IMR-90 (cell line): ENCODE data around the gene SRPK2. TPM values are rescaled to one million over a fixed set of nuclear protein-coding genes. Genes with fewer than 3 reads are reported as not detected.
A peak's percentile ranks its signal among the peaks of the same experiment; 100 is the strongest.

Source experiments
- ATAC-seq: fragments of 200-7000 bp; cut with Tn5 transposase; 2 replicates; pipeline ENCODE4 v1.9.1; 2020; ENCODE audit warnings: low read depth, mild to moderate bottlenecking, moderate library complexity
- BruUV-seq: library from RNA; stranded (reverse); fragments of 400-500 nt; replicated peaks from 2 replicates; lab custom pipeline; 2021; lab: Mats Ljungman, UMichigan
- CTCF ChIA-PET: fragments of 300-600 bp; formaldehyde crosslinking; extraction: SDS; loops from one replicate; lab custom pipeline; 2021; ENCODE audit warnings: antibody characterized with exemption; lab: Yijun Ruan, JAX
- POLR2A ChIA-PET: fragments of 300-600 bp; sonication (Branson Sonifier 250); formaldehyde crosslinking; loops from one replicate; lab custom pipeline; 2022; ENCODE audit warnings: antibody characterized with exemption; ENCODE audit not compliant: unreplicated experiment; lab: Charles Lee
- DNase-seq: peaks from one replicate; pipeline ENCODE4 v3.0.0; 2013
- H2AFZ ChIP-seq: replicated peaks from 2 replicates; pipeline ENCODE3; 2013; ENCODE audit warnings: low read length, mild to moderate bottlenecking; ENCODE audit not compliant: poor library complexity
- H2AK5ac ChIP-seq: 2 replicates; pipeline ENCODE4 v1.6.1; 2013; ENCODE audit warnings: low read depth, low read length, inconsistent platforms
- H2AK9ac ChIP-seq: replicated peaks from 2 replicates; pipeline ENCODE3; 2013; ENCODE audit warnings: mild to moderate bottlenecking, low read depth, low read length, moderate library complexity; ENCODE audit not compliant: poor library complexity
- H2BK120ac ChIP-seq: 2 replicates; pipeline ENCODE4 v1.6.1; 2013; ENCODE audit warnings: low read depth, low read length, inconsistent platforms
- H2BK15ac ChIP-seq: 3 replicates; pipeline ENCODE4 v1.6.1; 2013; ENCODE audit warnings: low read depth, low read length, inconsistent platforms
- H2BK20ac ChIP-seq: 2 replicates; pipeline ENCODE4 v1.6.1; 2013; ENCODE audit warnings: low read depth, mild to moderate bottlenecking, inconsistent platforms, low read length, moderate library complexity
- H2BK5ac ChIP-seq: 2 replicates; pipeline ENCODE4 v1.6.1; 2013; ENCODE audit warnings: mild to moderate bottlenecking, low read depth, low read length, inconsistent platforms; ENCODE audit not compliant: poor library complexity, severe bottlenecking
- H3K14ac ChIP-seq: replicated peaks from 2 replicates; pipeline ENCODE4 v1.6.1; 2013; ENCODE audit warnings: low read depth, low read length, inconsistent platforms
- H3K18ac ChIP-seq: 2 replicates; pipeline ENCODE4 v1.6.1; 2013; ENCODE audit warnings: low read depth, low read length, control low read depth
- H3K23ac ChIP-seq: 2 replicates; pipeline ENCODE4 v1.6.1; 2013; ENCODE audit warnings: low read depth, low read length, inconsistent platforms
- H3K27ac ChIP-seq: 2 replicates; pipeline ENCODE4 v1.5.1; 2013; ENCODE audit warnings: mild to moderate bottlenecking, control low read depth, low read length; ENCODE audit not compliant: insufficient read depth
- H3K27me3 ChIP-seq: 2 replicates; pipeline ENCODE4 v1.6.1; 2013; ENCODE audit warnings: low read length; ENCODE audit not compliant: control insufficient read depth, insufficient read depth
- H3K36me3 ChIP-seq: 2 replicates; pipeline ENCODE4 v1.6.1; 2013; ENCODE audit warnings: low read length, mixed read lengths; ENCODE audit not compliant: control insufficient read depth, insufficient read depth
- H3K4ac ChIP-seq: 2 replicates; pipeline ENCODE4 v1.6.1; 2013; ENCODE audit warnings: low read depth, low read length, inconsistent platforms
- H3K4me1 ChIP-seq: 2 replicates; pipeline ENCODE4 v1.6.1; 2013; ENCODE audit warnings: low read length, mixed read lengths; ENCODE audit not compliant: control insufficient read depth, insufficient read depth
- H3K4me2 ChIP-seq: 2 replicates; pipeline ENCODE4 v1.6.1; 2013; ENCODE audit warnings: low read depth, mild to moderate bottlenecking, control low read depth, low read length, moderate library complexity
- H3K4me3 ChIP-seq: 2 replicates; pipeline ENCODE4 v1.5.1; 2013; ENCODE audit warnings: low read depth, mild to moderate bottlenecking, control low read depth, low read length, moderate library complexity; ENCODE audit not compliant: insufficient read depth
- H3K56ac ChIP-seq: 2 replicates; pipeline ENCODE4 v1.6.1; 2013; ENCODE audit warnings: low read length, inconsistent platforms; ENCODE audit not compliant: insufficient read depth; ENCODE audit errors: extremely low read depth
- H3K79me1 ChIP-seq, 2 experiments: 2 replicates each; pipeline ENCODE4 v1.6.1; 2013; ENCODE audit warnings: low read length in 2 of 2, inconsistent platforms in 1 of 2, low read depth in 1 of 2
- H3K9ac ChIP-seq: 2 replicates; pipeline ENCODE4 v1.6.1; 2013; ENCODE audit warnings: low read depth, low read length, control low read depth
- H3K9me1 ChIP-seq: 2 replicates; pipeline ENCODE4 v1.6.1; 2013; ENCODE audit warnings: low read length, inconsistent platforms; ENCODE audit not compliant: insufficient read depth
- H3K9me3 ChIP-seq: 2 replicates; pipeline ENCODE4 v1.6.1; 2013; ENCODE audit warnings: low read length; ENCODE audit not compliant: control insufficient read depth, insufficient read depth
- H4K20me1 ChIP-seq: 2 replicates; pipeline ENCODE4 v1.6.1; 2013; ENCODE audit warnings: low read length, inconsistent platforms; ENCODE audit not compliant: insufficient read depth
- H4K5ac ChIP-seq: 2 replicates; pipeline ENCODE4 v1.6.1; 2013; ENCODE audit warnings: mild to moderate bottlenecking, low read depth, low read length, control low read depth
- H4K8ac ChIP-seq, 2 experiments: 2 replicates each; pipeline ENCODE4 v1.6.1; 2013; ENCODE audit warnings: low read depth in 2 of 2, low read length in 2 of 2, control low read depth in 1 of 2, inconsistent platforms in 1 of 2
- H4K91ac ChIP-seq: 2 replicates; pipeline ENCODE4 v1.6.1; 2013; ENCODE audit warnings: low read depth, low read length, inconsistent platforms; ENCODE audit not compliant: insufficient read depth
- CTCF ChIP-seq: conservative IDR thresholded peaks from 2 replicates; pipeline ENCODE4 v1.5.1; 2012; ENCODE audit warnings: mild to moderate bottlenecking, low read depth, low read length, improper control_type of control experiment
- ELK1 ChIP-seq: fragments of 150-350 bp; IDR thresholded peaks from 2 replicates; pipeline ENCODE4 v1.6.1; 2016; ENCODE audit warnings: low read depth, mild to moderate bottlenecking, low read length, moderate library complexity, borderline replicate concordance
- FOS ChIP-seq: fragments of 150-350 bp; IDR thresholded peaks from 2 replicates; pipeline ENCODE4 v1.6.1; 2016; ENCODE audit warnings: low read depth, low read length
- MXI1 ChIP-seq: IDR thresholded peaks from 2 replicates; pipeline ENCODE4 v1.6.1; 2012; ENCODE audit warnings: low read depth, mild to moderate bottlenecking, low read length, moderate library complexity, borderline replicate concordance
- POLR2A ChIP-seq: IDR thresholded peaks from 2 replicates; pipeline ENCODE4 v1.6.1; 2012; ENCODE audit warnings: mild to moderate bottlenecking, low read depth, low read length
- RAD21 ChIP-seq: IDR thresholded peaks from 2 replicates; pipeline ENCODE4 v1.6.1; 2012; ENCODE audit warnings: low read length, improper control_type of control experiment
- RCOR1 ChIP-seq: IDR thresholded peaks from 2 replicates; pipeline ENCODE4 v1.6.1; 2012; ENCODE audit warnings: mild to moderate bottlenecking, low read length, improper control_type of control experiment; ENCODE audit not compliant: insufficient replicate concordance
- SMC3 ChIP-seq: fragments of 150-350 bp; IDR thresholded peaks from 2 replicates; pipeline ENCODE4 v1.6.1; 2016; ENCODE audit warnings: low read depth, mild to moderate bottlenecking, antibody characterized with exemption, low read length, moderate library complexity
- WGBS, 2 experiments: methylation state at CpG; one replicate each; pipeline versions ENCODE4 v1.1.5 to v1.1.7; 2013; ENCODE audit warnings: missing lambda C conversion rate in 2 of 2; ENCODE audit not compliant: insufficient read length in 1 of 2; ENCODE audit errors: extremely low coverage in 2 of 2; 5-methylcytosine and 5-hydroxymethylcytosine counted together
- dilution Hi-C: fragments of 300-500 bp; cut with HindIII; formaldehyde crosslinking; loops from one replicate; pipeline ENCODE4 v1.14.3; 2018; ENCODE audit warnings: low sequenced_read_pairs; ENCODE audit not compliant: unreplicated experiment
- in situ Hi-C: fragments of 300-500 bp; cut with MboI; formaldehyde crosslinking; loops from 3 replicates; pipeline ENCODE4 v1.14.3; 2019; ENCODE audit warnings: low sequenced_read_pairs, inconsistent platforms, mixed read lengths
- intact Hi-C: fragments of 100-400 bp; cut with micrococcal nuclease; formaldehyde crosslinking; loops from 2 replicates; pipeline ENCODE4 v1.10.0; 2022
- polyA plus RNA-seq, 3 experiments: library from polyadenylated mRNA; depleted of rRNA; stranded (reverse); fragments of >200 nt; gene quantifications; 2 replicates each; pipeline ENCODE4 v1.2.3, GENCODE V29; 2012; ENCODE audit warnings: low replicate concordance in 1 of 3
- total RNA-seq: library from RNA; depleted of rRNA; stranded (reverse); fragments of >200 nt; gene quantifications from 2 replicates; pipeline ENCODE4 v1.2.3, GENCODE V29; 2012

SRPK2 gene
- total and polyA plus RNA-seq, 2 of the 4 experiments (the other 2 are of a cell fraction): 13.2 to 33.0 TPM

DNA sequence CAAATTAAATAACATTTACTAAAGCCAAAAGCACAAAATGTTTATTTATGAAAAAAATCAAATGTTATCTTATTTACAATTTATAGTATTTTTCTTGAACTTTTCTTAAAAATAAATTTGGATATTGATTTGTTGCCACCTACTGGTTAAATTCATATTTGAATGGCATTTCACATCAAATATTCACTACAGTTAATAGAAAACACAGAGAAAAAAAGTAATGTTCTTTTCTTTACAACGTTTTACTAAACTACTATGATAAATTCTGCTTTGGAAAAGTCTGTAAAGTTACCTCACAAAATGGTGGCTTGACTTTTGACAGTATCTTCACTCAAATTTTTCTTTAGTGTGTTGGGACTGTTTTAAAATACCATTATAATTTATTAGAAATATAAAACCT is 52.7 kb downstream of the SRPK2 start:
- TF ChIP-seq RAD21 (peak; percentile 21; the same call in 1 of the 2 replicates), POLR2A (no peak), CTCF (peak; percentile 37), RCOR1 (no peak), SMC3 (peak; percentile 33; the same call in 1 of the 2 replicates), ELK1 (no peak), FOS (no peak), MXI1 (no peak)
- Histone ChIP-seq H3K4me1 (0 out of 2 replicates have a peak, but pooled peaks cover 2% of the 10 kb centered on the region), H3K9ac (no peak overlapping the region), H3K27me3 (no peaks in the 10 kb centered on the region), H3K36me3 (no peaks in the 10 kb centered on the region), H3K79me1 (peaks cover 37 to 51% of the 10 kb centered on the region in 2 experiments), H2BK5ac (no peak overlapping the region), H2BK20ac (no peak overlapping the region), H3K18ac (no peak overlapping the region), H3K14ac (no peak overlapping the region), H2AK9ac (no peak overlapping the region), H3K4me2 (no peak overlapping the region), H2AK5ac (no peak overlapping the region), H4K91ac (no peak overlapping the region), H4K20me1 (peaks cover 43% of the 10 kb centered on the region), H3K27ac (no peak overlapping the region), H3K9me1 (peaks cover 7% of the 10 kb centered on the region), H3K56ac (no peak overlapping the region), H2BK120ac (no peak overlapping the region), H4K5ac (no peak overlapping the region), H3K9me3 (no peaks in the 10 kb centered on the region), H2BK15ac (no peak overlapping the region), H3K23ac (no peak overlapping the region), H2AFZ (no peak overlapping the region), H3K4ac (no peak overlapping the region), H3K4me3 (no peak overlapping the region), H4K8ac (no peak overlapping the region)
- POLR2A ChIA-PET: no interaction called here
- CTCF ChIA-PET: interaction anchor here (1.5 kb wide), 1 partner anchor 195 kb away, joined by 3 read pairs; no protein-coding TSS in a partner anchor
- DNase-seq (peak; percentile 20), ATAC-seq (no peak)
- dilution Hi-C loops (no loop called here), intact Hi-C loops (loop anchor here (5.0 kb wide), 1 partner anchor 194 kb away; no protein-coding TSS in a partner anchor), in situ Hi-C loops (loop anchor here (25.0 kb wide), 1 partner anchor 199 kb away; no protein-coding TSS in a partner anchor)
- BruUV-seq: no TSS peak
- WGBS, 2 experiments: no CpG with 5 or more reads among the region's 1 CpG
